B cell (primary cell): ENCODE data around the gene TNIK. TPM values are rescaled to one million over a fixed set of nuclear protein-coding genes. Genes with fewer than 3 reads are reported as not detected.

Source experiments
- ATAC-seq: fragments of 200-7000 bp; cut with Tn5 transposase; one replicate; pipeline ENCODE4 v1.10.0; 2021; ENCODE audit warnings: low read depth, mild to moderate bottlenecking, moderate number of reproducible peaks, moderate library complexity
- CTCF ChIA-PET: fragments of 350-600 bp; sonication (Branson Sonifier 250); formaldehyde crosslinking; loops from one replicate; lab custom pipeline; 2021; ENCODE audit warnings: antibody characterized with exemption, inconsistent platforms; lab: Charles Lee
- POLR2A ChIA-PET: fragments of 350-600 bp; sonication (Branson Sonifier 250); formaldehyde crosslinking; loops from one replicate; lab custom pipeline; 2021; ENCODE audit warnings: antibody characterized with exemption; lab: Charles Lee
- DNase-seq: peaks from one replicate; pipeline ENCODE4 v3.0.0; 2013
- H2AFZ ChIP-seq: 2 replicates; pipeline ENCODE4 v1.6.1; 2012; ENCODE audit warnings: mild to moderate bottlenecking, low read depth, low read length; ENCODE audit not compliant: insufficient read depth, poor library complexity, severe bottlenecking
- H3K27ac ChIP-seq, 2 donors: 1 replicate in 1 of 2; 2 replicates in 1 of 2; pipeline ENCODE4 v1.5.1; 2012 to 2013; ENCODE audit warnings: low read length in 2 of 2, mild to moderate bottlenecking in 2 of 2, moderate library complexity in 1 of 2
- H3K27me3 ChIP-seq, 4 experiments: fragments of 200-600 bp in 1 of 4; sonication (generic) in 1 of 4; replicated peaks in 1 of 4; 1 replicate in 2 of 4; 2 replicates in 2 of 4; pipeline versions ENCODE4 v1.6.1 to v1.7.0; 2013 to 2016; ENCODE audit warnings: low read length in 3 of 4, mild to moderate bottlenecking in 2 of 4, mixed read lengths in 1 of 4, moderate library complexity in 1 of 4; ENCODE audit not compliant: insufficient read depth in 4 of 4, control insufficient read depth in 3 of 4; ENCODE audit errors: control extremely low read depth in 1 of 4
- H3K36me3 ChIP-seq, 2 experiments: replicated peaks in 1 of 2; 1 replicate in 1 of 2; 2 replicates in 1 of 2; pipeline versions ENCODE4 v1.6.1 to v1.7.1; 2013; ENCODE audit warnings: low read length in 1 of 2; ENCODE audit not compliant: insufficient read depth in 2 of 2, control insufficient read depth in 1 of 2; ENCODE audit errors: control extremely low read depth in 1 of 2, extremely low read depth in 1 of 2
- H3K4me1 ChIP-seq, 2 donors: fragments of 200-600 bp in 1 of 2; sonication (generic) in 1 of 2; 1 replicate in 1 of 2; 2 replicates in 1 of 2; pipeline versions ENCODE4 v1.5.1 to v1.6.1; 2013 to 2017; ENCODE audit warnings: low read length in 2 of 2; ENCODE audit not compliant: control insufficient read depth in 2 of 2, insufficient read depth in 2 of 2
- H3K4me2 ChIP-seq: replicated peaks from 2 replicates; pipeline ENCODE3; 2012; ENCODE audit warnings: mild to moderate bottlenecking, low read depth, low read length; ENCODE audit not compliant: poor library complexity, severe bottlenecking
- H3K4me3 ChIP-seq, 5 experiments: fragments of 200-600 bp in 1 of 5; sonication (generic) in 1 of 5; 1 replicate in 3 of 5; 2 replicates in 2 of 5; pipeline versions ENCODE4 v1.5.1 to v1.7.0; 2011 to 2016; ENCODE audit warnings: low read length in 4 of 5, mild to moderate bottlenecking in 4 of 5, low read depth in 2 of 5, control low read depth in 1 of 5, moderate library complexity in 1 of 5; ENCODE audit not compliant: insufficient read depth in 1 of 5; ENCODE audit errors: control extremely low read depth in 1 of 5, extremely low read depth in 1 of 5
- H3K79me2 ChIP-seq: fragments of 200-600 bp; sonication (generic); one replicate; pipeline ENCODE4 v1.6.0; 2016; ENCODE audit warnings: low read length; ENCODE audit not compliant: control insufficient read depth, insufficient read depth
- H3K9ac ChIP-seq: fragments of 200-600 bp; sonication (generic); 2 replicates; pipeline ENCODE4 v1.6.1; 2017; ENCODE audit warnings: mild to moderate bottlenecking, low read length, moderate library complexity
- H3K9me3 ChIP-seq, 3 donors: one replicate each; pipeline versions ENCODE4 v1.6.1 to v1.7.1; 2013; ENCODE audit warnings: low read length in 2 of 3; ENCODE audit not compliant: control insufficient read depth in 2 of 3, insufficient read depth in 1 of 3; ENCODE audit errors: control extremely low read depth in 1 of 3
- H4K20me1 ChIP-seq: 2 replicates; pipeline ENCODE4 v1.6.0; 2012; ENCODE audit warnings: mild to moderate bottlenecking, low read length; ENCODE audit not compliant: insufficient read depth, control insufficient read depth, poor library complexity, severe bottlenecking
- H3K27ac Mint-ChIP-seq: one replicate; pipeline ENCODE4 v1.8.0; 2021; ENCODE audit warnings: mixed read lengths
- H3K27me3 Mint-ChIP-seq: one replicate; pipeline ENCODE4 v1.8.0; 2021; ENCODE audit warnings: mixed read lengths
- H3K4me1 Mint-ChIP-seq: one replicate; pipeline ENCODE4 v1.8.0; 2021; ENCODE audit warnings: mixed read lengths
- H3K4me3 Mint-ChIP-seq: one replicate; pipeline ENCODE4 v1.8.0; 2021; ENCODE audit warnings: mixed read lengths
- H3K9me3 Mint-ChIP-seq: one replicate; pipeline ENCODE4 v1.8.0; 2022; ENCODE audit warnings: mixed read lengths; ENCODE audit not compliant: insufficient read depth
- CTCF ChIP-seq: fragments of 200-600 bp; IDR thresholded peaks from one replicate; pipeline ENCODE4 v1.8.0; 2022; ENCODE audit warnings: antibody characterized with exemption, mild to moderate bottlenecking
- EZH2 ChIP-seq: IDR thresholded peaks from 2 replicates; pipeline ENCODE4 v1.6.1; 2012; ENCODE audit warnings: borderline replicate concordance, low read depth, mild to moderate bottlenecking, moderate library complexity, low read length; ENCODE audit not compliant: insufficient read depth, poor library complexity, severe bottlenecking
- WGBS: methylation state at CpG from one replicate; pipeline ENCODE4 v1.1.5; 2013; ENCODE audit warnings: missing lambda C conversion rate; ENCODE audit not compliant: insufficient coverage; 5-methylcytosine and 5-hydroxymethylcytosine counted together
- intact Hi-C: fragments of 100-400 bp; cut with micrococcal nuclease; formaldehyde crosslinking; loops from one replicate; pipeline ENCODE4 v1.10.0; 2022
- polyA plus RNA-seq: library from polyadenylated mRNA; depleted of rRNA; stranded (reverse); fragments of >200 nt; gene quantifications from 2 replicates; pipeline ENCODE4 v1.2.3, GENCODE V29; 2012
- total RNA-seq, 2 donors: library from RNA; stranded (reverse); fragments of 120-200 nt in 1 of 2; gene quantifications; 1 replicate in 1 of 2; 2 replicates in 1 of 2; pipeline versions ENCODE4 v1.2.3 to v1.2.4, GENCODE V29; 2013 to 2022

The TNIK gene
- total and polyA plus RNA-seq, 2 donors (not counting 1 experiment from before 2014, with no cell fraction given), result 0.66 to 7.7 TPM

GRCh38 chr3:171445620-171446204 is 14.5 kb downstream of the TNIK start:
- ChIA-PET CTCF (no interaction called here), POLR2A (no interaction called here)
- Mint-ChIP-seq H3K4me1 (no peaks in the 10 kb centered on the region), H3K4me3 (no peak overlapping the region), H3K27ac (no peak overlapping the region), H3K9me3 (peaks cover 3% of the 10 kb centered on the region), H3K27me3 (no peaks in the 10 kb centered on the region)
- Histone ChIP-seq H3K9me3 (no peaks in the 10 kb centered on the region), H3K9ac (no peak overlapping the region), H3K36me3 (no peaks in the 10 kb centered on the region), H2AFZ (no peak overlapping the region), H4K20me1 (no peaks in the 10 kb centered on the region), H3K27me3 (no peaks in the 10 kb centered on the region), H3K4me1 (no peaks in the 10 kb centered on the region), H3K4me3 (no peak overlapping the region), H3K27ac (no peak overlapping the region), H3K4me2 (no peak overlapping the region), H3K79me2 (no peaks in the 10 kb centered on the region)
- intact Hi-C loops, result no loop called here
- TF ChIP-seq CTCF, result no peak
- TF ChIP-seq EZH2, result no peak
- WGBS, result no CpG with 5 or more reads among the region's 6 CpGs
- no peak for DNase-seq
- ATAC-seq, result no peak

GRCh38 chr3:171444001-171444690 is 16.1 kb downstream of the TNIK start:
- no peak overlapping the region for H3K9ac ChIP-seq
- H3K4me1 ChIP-seq, result no peaks in the 10 kb centered on the region
- H4K20me1 ChIP-seq, result no peaks in the 10 kb centered on the region
- no peaks in the 10 kb centered on the region for H3K27me3 Mint-ChIP-seq
- TF ChIP-seq EZH2, result no peak
- TF ChIP-seq CTCF, result no peak
- H3K9me3 ChIP-seq, result no peaks in the 10 kb centered on the region
- WGBS, result 100% methylated on average over 1 of the region's 3 CpGs
- no peak overlapping the region for H3K27ac ChIP-seq
- no peak overlapping the region for H3K4me2 ChIP-seq
- CTCF ChIA-PET, result no interaction called here
- H3K9me3 Mint-ChIP-seq, result peaks cover 3% of the 10 kb centered on the region
- no peak overlapping the region for H3K4me3 ChIP-seq
- H3K4me1 Mint-ChIP-seq, result no peaks in the 10 kb centered on the region
- no peaks in the 10 kb centered on the region for H3K27me3 ChIP-seq
- H2AFZ ChIP-seq, result no peak overlapping the region
- H3K36me3 ChIP-seq, result no peaks in the 10 kb centered on the region
- ATAC-seq (no peak), DNase-seq (no peak)
- H3K27ac Mint-ChIP-seq, result no peak overlapping the region
- no peak overlapping the region for H3K4me3 Mint-ChIP-seq
- no peaks in the 10 kb centered on the region for H3K79me2 ChIP-seq
- POLR2A ChIA-PET, result no interaction called here
- intact Hi-C loops, result no loop called here
